ENCODE data around the gene KRTAP9-4.

The KRTAP9-4 gene

DNA sequence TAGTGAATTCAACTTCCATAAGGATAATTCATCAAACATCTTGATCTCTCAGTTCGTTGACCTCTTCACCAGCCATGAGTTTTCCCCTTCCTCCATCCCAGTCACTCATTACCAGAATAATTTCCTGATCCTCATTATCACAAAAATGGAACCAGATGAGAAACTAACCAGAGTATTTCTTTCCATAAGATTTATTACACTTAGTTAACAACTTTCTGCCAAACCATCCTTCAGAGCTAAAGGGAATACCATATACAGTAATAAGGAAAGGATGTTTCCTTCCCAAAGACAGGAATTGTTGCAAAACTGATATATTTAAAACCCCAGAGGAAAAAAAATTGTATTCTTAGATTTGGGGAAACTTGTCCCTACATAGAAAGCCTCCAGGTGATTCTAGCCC, 44.5 kb downstream of the KRTAP9-4 start:
- DNase-seq (ENCODE audit: low spot score in 2 of 2), result no peak
- Mint-ChIP-seq H3K27ac (no peak overlapping the region), H3K4me3 (no peak overlapping the region), H3K36me3 (no peaks in the 10 kb centered on the region), H3K9me3 (no peaks in the 10 kb centered on the region), H3K4me1 (no peaks in the 10 kb centered on the region)
- no peak for ATAC-seq

DNA sequence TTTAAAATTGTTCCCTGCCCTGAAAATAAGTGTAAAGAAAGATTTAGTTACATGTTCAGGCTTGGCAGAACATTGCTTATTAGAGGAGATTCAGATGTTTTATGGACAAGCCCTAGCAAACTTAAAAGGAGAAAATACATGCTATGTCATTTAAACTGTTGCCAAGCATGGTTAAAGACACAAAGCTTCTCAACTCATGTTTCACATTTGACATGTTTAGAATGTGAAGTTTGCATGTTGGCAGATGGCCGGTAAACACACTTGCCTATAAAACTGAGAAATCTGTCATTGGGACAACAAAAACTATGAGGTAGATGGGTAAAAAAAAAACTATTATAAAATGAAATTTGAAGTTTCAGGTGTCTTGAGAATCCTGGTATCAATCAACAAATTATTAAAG, 47.4 kb downstream of the KRTAP9-4 start:
- Mint-ChIP-seq H3K36me3 (no peaks in the 10 kb centered on the region), H3K27ac (no peak overlapping the region), H3K4me3 (no peak overlapping the region), H3K9me3 (no peaks in the 10 kb centered on the region), H3K4me1 (peaks cover 9% of the 10 kb centered on the region)
- DNase-seq (ENCODE audit: low spot score in 2 of 2) (no peak), ATAC-seq (no peak)

DNA sequence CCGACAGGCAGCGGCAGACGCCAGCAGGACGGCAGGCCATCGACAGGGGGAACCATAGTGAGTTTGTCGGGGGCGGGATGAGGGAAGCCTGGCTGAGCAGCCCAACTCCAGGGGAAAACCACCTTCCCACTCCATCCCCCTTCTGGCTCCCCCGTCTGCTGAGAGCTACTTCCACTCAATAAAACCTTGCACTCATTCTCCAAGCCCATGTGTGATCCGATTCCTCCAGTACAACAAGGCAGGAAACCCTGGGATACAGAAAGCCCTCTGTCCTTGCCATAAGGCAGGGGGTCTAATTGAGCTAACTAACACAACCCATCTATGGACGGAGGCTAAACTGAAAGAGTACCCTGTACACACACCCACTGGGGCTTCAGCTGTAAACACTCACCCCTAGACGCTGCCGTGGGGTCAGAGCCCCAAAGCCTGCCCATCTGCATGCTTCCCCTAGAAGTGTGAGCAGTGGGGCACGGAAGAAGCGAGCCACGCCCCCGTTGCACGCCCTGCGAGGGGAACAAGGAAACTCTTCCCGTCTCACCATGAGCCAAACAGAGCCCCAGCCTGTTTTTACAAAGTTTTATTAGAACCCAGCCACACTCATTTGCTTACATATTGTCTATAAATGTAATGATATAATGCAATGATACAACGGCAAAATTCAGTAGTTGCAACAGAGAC, 49.1 kb downstream of the KRTAP9-4 start:
- H3K4me3 Mint-ChIP-seq, result no peak overlapping the region
- peaks cover 12% of the 10 kb centered on the region for H3K4me1 Mint-ChIP-seq
- no peaks in the 10 kb centered on the region for H3K36me3 Mint-ChIP-seq
- ATAC-seq (no peak), DNase-seq (ENCODE audit: low spot score in 2 of 2) (no peak)
- no peaks in the 10 kb centered on the region for H3K9me3 Mint-ChIP-seq
- H3K27ac Mint-ChIP-seq, result no peak overlapping the region
